Stimulated activated CD8-positive, alpha-beta memory T cell treated with anti-CD3 and anti-CD28 coated beads, Interleukin-15, amount 100 ng/mL, for 48 hours (primary cell): ENCODE measurements around the gene AK9.
"Not testable (repeated sequence)": the region's sequence is repeated elsewhere in the genome, so short reads cannot be mapped to it uniquely, and the experiment has no call there.

Experiments used
- DNase-seq, 2 donors: peaks; one replicate each; pipeline ENCODE4 v3.0.0-alpha.2; 2020; ENCODE audit warnings: low read depth in 2 of 2

Gene AK9

DNA sequence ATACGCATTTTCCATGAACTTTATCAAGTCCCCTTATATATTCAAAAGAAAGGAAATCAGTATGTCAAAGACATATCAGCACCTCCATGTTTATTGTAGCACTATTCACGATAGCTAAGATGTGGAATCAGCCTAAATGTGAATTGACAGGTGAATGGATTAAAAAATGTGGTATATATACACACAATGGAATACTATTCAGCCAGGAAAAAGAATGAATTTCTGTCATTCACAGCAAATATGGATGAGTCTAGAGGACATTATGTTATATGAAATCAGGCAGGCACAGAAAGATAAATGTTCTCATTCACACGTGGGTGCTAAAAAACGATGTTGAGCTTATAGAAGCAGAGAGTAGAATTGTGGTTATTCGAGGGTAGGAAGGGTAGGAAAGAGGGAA lies 5.4 kb upstream of the AK9 start:
- no peak for DNase-seq

- DNase-seq, result no peak
Observed at GRCh38 chr6:109695468-109695867, 4.5 kb upstream of the AK9 start.

- no peak for DNase-seq
Observed at GRCh38 chr6:109693111-109693510, 2.1 kb upstream of the AK9 start.

- peak; percentile 40 to 44 for DNase-seq
Observed at GRCh38 chr6:109690373-109690736, 647 bp downstream of the AK9 start.

DNA sequence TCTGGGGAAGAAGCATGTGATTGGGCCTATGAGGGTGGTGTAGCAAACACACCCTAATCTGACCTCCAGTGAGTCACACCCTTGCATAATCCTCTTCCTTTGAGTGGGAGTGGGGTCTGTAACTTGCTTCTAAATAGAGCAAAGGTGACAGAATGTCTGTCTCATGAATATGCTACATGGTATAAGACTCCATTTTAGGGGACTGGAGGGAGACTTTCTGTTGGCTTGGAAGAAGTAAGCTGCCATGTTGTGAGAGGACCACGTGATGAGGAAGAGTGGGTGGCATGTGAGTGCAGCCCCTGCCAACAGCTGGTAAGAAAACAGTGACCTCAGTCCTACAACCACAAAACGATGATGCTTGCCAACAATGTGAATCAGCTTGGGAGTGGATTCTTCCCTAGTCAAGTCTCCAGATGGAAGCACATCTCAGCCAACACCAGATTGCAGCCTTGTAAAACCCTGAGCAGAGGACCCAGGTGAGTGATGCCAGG lies 3.7 kb downstream of the AK9 start:
- no peak for DNase-seq

- DNase-seq, result no peak
Observed at GRCh38 chr6:109686566-109687265, 4.3 kb downstream of the AK9 start.

DNA sequence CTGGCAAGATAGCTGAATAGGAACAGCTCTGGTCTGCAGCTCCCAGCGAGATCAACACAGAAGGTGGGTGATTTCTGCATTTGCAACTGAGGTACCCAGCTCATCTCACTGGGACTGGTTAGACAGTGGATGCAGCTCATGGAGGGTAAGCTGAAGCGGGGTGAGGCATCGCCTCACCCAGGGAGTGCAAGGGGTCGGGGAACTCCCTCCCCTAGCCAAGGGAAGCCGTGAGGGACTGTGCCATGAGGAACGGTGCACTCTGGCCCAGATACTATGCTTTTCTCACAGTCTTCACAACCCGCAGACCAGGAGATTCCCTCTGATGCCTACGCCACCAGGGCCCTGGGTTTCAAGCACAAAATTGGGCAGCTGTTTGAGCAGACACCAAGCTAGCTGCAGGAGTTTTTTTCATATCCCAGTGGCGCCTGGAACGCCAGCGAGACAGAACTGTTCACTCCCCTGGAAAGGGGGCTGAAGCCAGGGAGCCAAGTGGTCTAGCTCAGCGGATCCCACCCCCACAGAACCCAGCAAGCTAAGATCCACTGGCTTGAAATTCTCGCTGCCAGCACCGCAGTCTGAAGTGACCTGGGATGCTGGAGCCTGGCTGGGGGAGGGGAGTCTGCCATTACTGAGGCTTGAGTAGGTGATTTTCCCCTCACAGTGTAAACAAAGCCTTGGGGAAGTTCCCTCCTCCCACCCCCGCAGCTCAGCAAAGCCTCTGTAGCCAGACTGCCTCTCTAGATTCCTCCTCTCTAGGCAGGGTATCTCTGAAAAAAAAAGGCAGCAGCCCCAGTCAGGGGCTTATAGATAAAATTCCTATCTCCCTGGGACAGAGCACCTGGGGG lies 12.1 kb downstream of the AK9 start:
- not testable (repeated sequence) for DNase-seq

- DNase-seq, result no peak
Observed at GRCh38 chr6:109678240-109678639, 12.8 kb downstream of the AK9 start.

- DNase-seq, result no peak
Observed at GRCh38 chr6:109676724-109677123, 14.3 kb downstream of the AK9 start.

- DNase-seq, result no peak
Observed at GRCh38 chr6:109672839-109673238, 18.2 kb downstream of the AK9 start.

GRCh38 chr6:109672175-109672574 lies 18.8 kb downstream of the AK9 start:
- no peak for DNase-seq

DNA sequence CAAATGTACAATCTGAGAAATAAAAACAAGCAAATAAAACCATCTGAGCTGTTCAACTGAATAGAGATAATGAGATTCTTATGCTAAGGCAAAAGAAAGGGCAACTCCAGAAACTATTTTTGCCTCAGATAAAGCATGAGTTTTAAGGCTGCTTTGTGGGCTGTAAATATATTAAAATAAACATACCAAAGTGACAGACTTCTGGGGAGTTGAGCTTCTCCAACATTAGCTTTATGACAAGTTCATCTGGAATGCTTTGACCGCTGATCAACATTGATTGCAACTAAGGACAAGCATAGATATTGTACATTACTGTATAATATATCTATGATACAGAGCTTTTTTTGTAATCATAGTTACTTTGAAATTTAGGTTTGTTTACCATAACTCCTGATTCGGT lies 19.3 kb downstream of the AK9 start:
- DNase-seq, result no peak

DNA sequence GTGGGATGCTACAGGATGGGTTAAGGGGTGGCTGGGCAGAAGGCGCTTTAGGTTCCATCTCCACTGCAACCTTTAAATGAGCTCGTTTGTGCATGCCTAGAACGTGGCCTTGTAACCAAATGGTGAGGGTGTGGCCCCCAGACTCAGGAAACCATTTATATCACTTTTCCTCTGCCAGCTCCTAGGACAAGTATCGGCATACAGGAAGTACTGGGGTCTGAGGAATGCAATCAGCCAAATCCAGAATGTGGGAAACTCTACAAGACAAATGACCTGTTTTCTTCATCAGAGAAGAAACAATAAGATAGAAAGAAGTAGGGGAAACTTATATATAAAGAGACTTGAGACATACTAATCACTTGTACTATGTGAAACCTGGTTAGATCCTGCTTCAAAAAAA lies 21.2 kb downstream of the AK9 start:
- no peak for DNase-seq

DNA sequence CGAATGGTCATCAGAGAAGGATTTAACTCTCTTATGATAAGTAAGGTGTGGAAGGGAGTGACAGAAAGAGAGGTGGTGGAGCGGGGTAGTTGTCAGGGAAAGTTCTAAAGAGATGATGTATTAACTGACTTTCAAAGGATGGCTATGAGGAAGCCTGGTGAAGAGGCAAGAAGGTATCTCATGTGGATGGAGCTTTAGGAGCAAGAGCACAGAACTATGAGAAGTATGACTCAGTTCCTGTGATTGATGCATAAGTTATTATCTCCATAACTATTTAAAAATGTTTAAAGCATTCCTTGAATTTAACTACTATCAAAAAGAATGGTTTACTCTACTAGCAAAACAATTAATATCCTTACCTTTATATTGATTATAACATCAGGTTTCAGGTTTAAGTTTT lies 28.8 kb downstream of the AK9 start:
- no peak for DNase-seq

DNA sequence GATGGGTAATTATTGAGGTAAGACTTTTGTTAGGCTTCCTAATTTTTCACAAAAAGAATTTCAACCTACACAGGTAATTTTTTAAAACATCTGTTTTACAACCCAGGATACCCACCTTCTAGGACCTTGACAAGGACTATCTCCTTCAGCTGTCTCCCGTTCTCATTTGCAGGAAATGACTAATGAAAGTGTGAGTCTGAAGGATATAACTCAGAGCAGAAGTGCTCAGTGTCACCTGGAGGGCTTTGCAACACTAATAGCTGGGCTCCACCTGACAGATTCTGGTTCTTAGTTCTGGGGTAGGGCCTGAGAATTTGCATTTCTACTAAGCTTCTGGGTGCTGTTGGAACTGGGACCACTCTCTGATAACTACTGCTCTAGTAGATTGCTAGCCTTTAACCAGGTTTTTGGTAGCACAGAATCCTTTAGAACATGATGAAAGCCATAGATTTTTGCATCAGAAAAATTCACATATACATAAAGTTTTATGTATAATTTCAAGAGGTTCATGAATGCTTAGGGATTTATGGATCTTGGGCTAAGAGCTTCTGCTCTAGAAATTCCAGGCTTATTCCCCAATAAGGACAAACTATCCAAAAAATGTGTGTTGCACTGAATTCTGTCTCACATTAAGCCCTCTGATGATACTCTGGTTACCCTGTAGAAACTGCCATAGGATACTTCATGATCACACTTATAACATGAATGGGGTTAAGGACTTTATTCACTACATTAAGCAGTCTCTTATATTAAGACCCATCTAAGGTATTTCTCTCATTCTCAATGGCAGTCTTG lies 30.3 kb downstream of the AK9 start:
- DNase-seq, result no peak

- DNase-seq, result no peak
Observed at GRCh38 chr6:109655761-109656262, 35.2 kb downstream of the AK9 start.

- DNase-seq, result no peak
Observed at GRCh38 chr6:109653264-109653663, 37.7 kb downstream of the AK9 start.

GRCh38 chr6:109644131-109644530 lies 46.9 kb downstream of the AK9 start:
- no peak for DNase-seq

DNA sequence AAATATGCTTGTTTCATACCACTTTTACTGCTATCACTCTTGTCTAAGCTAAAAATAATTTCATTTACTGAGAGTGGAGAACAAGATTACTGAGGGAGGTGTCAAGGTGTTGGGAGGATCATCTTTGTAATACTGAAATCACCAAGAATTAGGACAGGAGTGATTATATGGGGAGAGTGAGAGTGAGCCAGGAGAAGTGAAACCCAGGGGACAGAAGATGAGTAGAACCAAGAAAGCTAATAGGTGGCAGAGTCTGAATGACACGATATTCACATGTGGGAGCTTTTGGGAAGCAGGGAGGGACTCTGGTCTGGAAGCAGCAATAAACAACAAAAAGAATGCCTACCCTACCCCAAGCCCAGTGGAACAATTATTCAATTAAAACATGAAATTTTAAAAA lies 58.6 kb downstream of the AK9 start:
- DNase-seq, result no peak

GRCh38 chr6:109631403-109631802 lies 59.6 kb downstream of the AK9 start:
- no peak for DNase-seq

DNA sequence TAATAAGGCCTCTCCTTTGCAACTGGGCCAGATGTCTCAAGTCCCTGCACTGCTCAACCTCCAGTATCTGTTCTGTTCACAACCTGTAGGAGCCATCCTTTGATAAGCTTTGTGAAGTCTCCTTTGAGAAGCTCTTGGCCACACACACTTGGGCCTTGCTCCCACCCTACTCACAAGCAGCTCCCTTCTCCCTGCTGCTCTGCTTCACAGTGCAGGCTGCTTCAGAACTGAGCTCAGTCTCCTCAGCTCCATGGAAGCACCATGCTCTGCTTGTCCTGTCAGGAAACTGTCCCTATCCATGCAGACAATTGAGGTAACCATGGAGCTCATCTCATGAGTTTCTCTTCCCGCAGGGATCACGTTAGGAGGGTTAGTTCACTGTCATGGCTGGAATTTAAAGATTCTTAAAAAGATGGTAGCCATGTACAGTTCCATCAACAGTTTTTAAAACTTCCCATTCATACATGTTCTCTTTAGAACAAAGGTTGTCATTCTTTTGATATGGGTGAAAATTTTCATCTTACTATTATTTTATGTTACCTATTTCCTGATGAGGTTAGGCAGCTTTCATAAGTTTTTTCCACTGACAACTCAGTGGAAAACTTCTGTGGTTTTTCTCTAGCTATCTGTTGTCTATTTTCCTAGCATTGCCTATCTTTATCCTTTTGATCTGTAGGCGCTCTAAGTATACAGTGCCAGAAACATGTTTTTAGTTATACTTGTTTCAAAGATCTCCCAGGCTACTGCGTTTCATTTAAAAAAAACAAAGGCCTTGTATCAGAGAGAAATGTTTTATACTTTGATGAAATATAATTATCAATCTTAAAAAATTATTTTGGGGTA lies 62.6 kb downstream of the AK9 start:
- DNase-seq, result no peak
